ENCODE measurements around the gene GAREM1.
"Not testable (repeated sequence)": the region's sequence is repeated elsewhere in the genome, so short reads cannot be mapped to it uniquely, and the experiment has no call there.

Gene GAREM1

GRCh38 chr18:32297579-32298170 lies 173.0 kb downstream of the GAREM1 start:
- in situ Hi-C loops (cut with MboI; ENCODE audit: low sequenced_read_pairs): no loop called here

GRCh38 chr18:32296851-32297250 lies 173.8 kb downstream of the GAREM1 start:
- in situ Hi-C loops (cut with MboI; ENCODE audit: low sequenced_read_pairs): no loop called here

GRCh38 chr18:32295604-32296003 lies 175.1 kb downstream of the GAREM1 start:
- in situ Hi-C loops (cut with MboI; ENCODE audit: low sequenced_read_pairs): no loop called here

GRCh38 chr18:32293107-32293506 lies 177.6 kb downstream of the GAREM1 start:
- in situ Hi-C loops (cut with MboI; ENCODE audit: low sequenced_read_pairs): no loop called here

- in situ Hi-C loops (cut with MboI; ENCODE audit: low sequenced_read_pairs): not testable (repeated sequence)
Measured at GRCh38 chr18:32291623-32292022, 179.1 kb downstream of the GAREM1 start.

- in situ Hi-C loops (cut with MboI; ENCODE audit: low sequenced_read_pairs): no loop called here
Measured at GRCh38 chr18:32290810-32291209, 179.9 kb downstream of the GAREM1 start.

GRCh38 chr18:32289483-32290075 lies 181.1 kb downstream of the GAREM1 start:
- in situ Hi-C loops (cut with MboI; ENCODE audit: low sequenced_read_pairs): no loop called here

- in situ Hi-C loops (cut with MboI; ENCODE audit: low sequenced_read_pairs): no loop called here
Measured at GRCh38 chr18:32287873-32288272, 182.8 kb downstream of the GAREM1 start.

- in situ Hi-C loops (cut with MboI; ENCODE audit: low sequenced_read_pairs): no loop called here
Measured at GRCh38 chr18:32287249-32287648, 183.4 kb downstream of the GAREM1 start.

- in situ Hi-C loops (cut with MboI; ENCODE audit: low sequenced_read_pairs): no loop called here
Measured at GRCh38 chr18:32286749-32287148, 183.9 kb downstream of the GAREM1 start.

GRCh38 chr18:32284284-32284683 lies 186.4 kb downstream of the GAREM1 start:
- in situ Hi-C loops (cut with MboI; ENCODE audit: low sequenced_read_pairs): no loop called here

GRCh38 chr18:32280911-32281310 lies 189.8 kb downstream of the GAREM1 start:
- in situ Hi-C loops (cut with MboI; ENCODE audit: low sequenced_read_pairs): no loop called here

GRCh38 chr18:32280188-32280783 lies 190.4 kb downstream of the GAREM1 start:
- in situ Hi-C loops (cut with MboI; ENCODE audit: low sequenced_read_pairs): no loop called here

GRCh38 chr18:32278177-32278799 lies 192.4 kb downstream of the GAREM1 start:
- in situ Hi-C loops (cut with MboI; ENCODE audit: low sequenced_read_pairs): no loop called here

GRCh38 chr18:32277549-32277948 lies 193.1 kb downstream of the GAREM1 start:
- in situ Hi-C loops (cut with MboI; ENCODE audit: low sequenced_read_pairs): no loop called here

- in situ Hi-C loops (cut with MboI; ENCODE audit: low sequenced_read_pairs): no loop called here
Measured at GRCh38 chr18:32276906-32277305, 193.8 kb downstream of the GAREM1 start.

- in situ Hi-C loops (cut with MboI; ENCODE audit: low sequenced_read_pairs): no loop called here
Measured at GRCh38 chr18:32276256-32276655, 194.4 kb downstream of the GAREM1 start.

- in situ Hi-C loops (cut with MboI; ENCODE audit: low sequenced_read_pairs): no loop called here
Measured at GRCh38 chr18:32275221-32275620, 195.5 kb downstream of the GAREM1 start.

GRCh38 chr18:32274307-32274706 lies 196.4 kb downstream of the GAREM1 start:
- in situ Hi-C loops (cut with MboI; ENCODE audit: low sequenced_read_pairs): no loop called here

GRCh38 chr18:32271672-32272208 lies 198.9 kb downstream of the GAREM1 start:
- in situ Hi-C loops (cut with MboI; ENCODE audit: low sequenced_read_pairs): no loop called here

GRCh38 chr18:32270341-32270740 lies 200.3 kb downstream of the GAREM1 start:
- in situ Hi-C loops (cut with MboI; ENCODE audit: low sequenced_read_pairs): no loop called here

- in situ Hi-C loops (cut with MboI; ENCODE audit: low sequenced_read_pairs): no loop called here
Measured at GRCh38 chr18:32267463-32267862, 203.2 kb downstream of the GAREM1 start.

All from hTERT RPE-1 (cell line).